SK-N-SH (cell line): ENCODE measurements around the gene CCDC38. TPM values are rescaled to one million over a fixed set of nuclear protein-coding genes. Genes with fewer than 3 reads are reported as not detected.

Experiments
- CTCF ChIA-PET: fragments of 300-600, 350-600 bp; formaldehyde crosslinking; extraction: SDS; loops from one replicate; lab custom pipeline; 2021; lab: Yijun Ruan, JAX
- POLR2A ChIA-PET: fragments of 350-600 bp; sonication (Branson Sonifier 250); formaldehyde crosslinking; extraction: SDS; loops from one replicate; lab custom pipeline; 2020; ENCODE audit warnings: antibody characterized with exemption, inconsistent platforms; lab: Yijun Ruan, JAX
- DNase-seq: peaks from one replicate; pipeline ENCODE4 v3.0.0; 2012
- H2AFZ ChIP-seq: fragments of 200-600 bp; sonication (generic); 2 replicates; pipeline ENCODE4 v1.8.1; 2016; ENCODE audit warnings: antibody characterized with exemption, mild to moderate bottlenecking, low read depth
- H3F3A ChIP-seq: fragments of 200-600 bp; sonication (generic); replicated peaks from 2 replicates; pipeline ENCODE3; 2016; ENCODE audit warnings: antibody characterized with exemption, mild to moderate bottlenecking; ENCODE audit not compliant: insufficient read depth
- H3K27ac ChIP-seq, 2 experiments: fragments of 200-500 bp in 1 of 2; fragments of 200-600 bp in 1 of 2; sonication (Bioruptor generic) in 1 of 2; sonication (generic), shearing (Covaris generic) in 1 of 2; 2 replicates each; pipeline versions ENCODE4 v1.5.1 to v1.6.1; 2014 to 2016; ENCODE audit warnings: low read depth in 2 of 2, inconsistent platforms in 1 of 2, low read length in 1 of 2, mild to moderate bottlenecking in 1 of 2, mixed read lengths in 1 of 2
- H3K27me3 ChIP-seq: fragments of 200-600 bp; sonication (generic), shearing (Covaris generic); 2 replicates; pipeline ENCODE4 v1.6.1; 2016; ENCODE audit warnings: mixed run types; ENCODE audit not compliant: insufficient read depth
- H3K36me3 ChIP-seq, 2 experiments: fragments of 200-500 bp in 1 of 2; fragments of 200-600 bp in 1 of 2; sonication (Bioruptor generic) in 1 of 2; sonication (generic) in 1 of 2; replicated peaks in 1 of 2; 2 replicates each; pipeline versions ENCODE3 to v1.5.1; 2014 to 2016; ENCODE audit warnings: low read length in 1 of 2, mild to moderate bottlenecking in 1 of 2; ENCODE audit not compliant: insufficient read depth in 2 of 2, control insufficient read depth in 1 of 2
- H3K4me1 ChIP-seq, 2 experiments: fragments of 200-500 bp in 1 of 2; fragments of 200-600 bp in 1 of 2; sonication (Bioruptor generic) in 1 of 2; sonication (generic), shearing (Covaris generic) in 1 of 2; 2 replicates each; pipeline versions ENCODE4 v1.5.1 to v1.6.1; 2014 to 2016; ENCODE audit warnings: low read depth in 1 of 2, low read length in 1 of 2, mixed run types in 1 of 2; ENCODE audit not compliant: insufficient read depth in 2 of 2, control insufficient read depth in 1 of 2
- H3K4me2 ChIP-seq: fragments of 200-600 bp; sonication (generic), shearing (Covaris generic); 2 replicates; pipeline ENCODE4 v1.6.1; 2017; ENCODE audit warnings: mixed run types
- H3K4me3 ChIP-seq, 2 experiments: fragments of 200-500 bp in 1 of 2; fragments of 200-600 bp in 1 of 2; sonication (Bioruptor generic) in 1 of 2; sonication (generic), shearing (Covaris generic) in 1 of 2; 2 replicates each; pipeline versions ENCODE4 v1.5.1 to v1.8.1; 2014 to 2016; ENCODE audit warnings: low read depth in 2 of 2, inconsistent platforms in 1 of 2, low read length in 1 of 2, mild to moderate bottlenecking in 1 of 2, mixed read lengths in 1 of 2, moderate library complexity in 1 of 2
- H3K79me2 ChIP-seq: fragments of 200-600 bp; sonication (generic); 2 replicates; pipeline ENCODE4 v1.8.1; 2017; ENCODE audit warnings: mild to moderate bottlenecking; ENCODE audit not compliant: insufficient read depth
- H3K9ac ChIP-seq: fragments of 200-600 bp; sonication (generic); 2 replicates; pipeline ENCODE4 v1.6.1; 2017; ENCODE audit warnings: mixed run types
- H3K9me2 ChIP-seq: fragments of 200-600 bp; sonication (generic); 2 replicates; pipeline ENCODE4 v1.6.1; 2017; ENCODE audit warnings: mixed run types
- H3K9me3 ChIP-seq: fragments of 200-600 bp; sonication (generic); 2 replicates; pipeline ENCODE4 v1.6.1; 2017; ENCODE audit warnings: mixed run types, mild to moderate bottlenecking, moderate library complexity
- H4K20me1 ChIP-seq: fragments of 200-600 bp; sonication (generic); 2 replicates; pipeline ENCODE4 v1.6.1; 2017; ENCODE audit warnings: mild to moderate bottlenecking, mixed run types; ENCODE audit not compliant: insufficient read depth
- CHD2 ChIP-seq: fragments of 150-350 bp; IDR thresholded peaks from 2 replicates; pipeline ENCODE4 v1.6.1; 2018; ENCODE audit warnings: low read length; ENCODE audit not compliant: partially characterized antibody
- EP300 ChIP-seq, 2 experiments: IDR thresholded peaks; 2 replicates each; pipeline versions ENCODE4 v1.4.0 to v1.6.1; 2012; ENCODE audit warnings: borderline replicate concordance in 1 of 2, low read depth in 1 of 2, low read length in 1 of 2
- FOSL2 ChIP-seq: IDR thresholded peaks from 2 replicates; pipeline ENCODE4 v1.4.0; 2012; ENCODE audit warnings: low read depth, mild to moderate bottlenecking, moderate library complexity, borderline replicate concordance
- FOXM1 ChIP-seq: IDR thresholded peaks from 2 replicates; pipeline ENCODE4 v1.4.0; 2012; ENCODE audit warnings: low read depth, mild to moderate bottlenecking
- GATA2 ChIP-seq: sonication (generic); formaldehyde crosslinking; IDR thresholded peaks from 2 replicates; pipeline ENCODE4 v1.5.0; 2020; ENCODE audit warnings: mild to moderate bottlenecking, missing genetic modification reagents
- JUND ChIP-seq: IDR thresholded peaks from 2 replicates; pipeline ENCODE4 v1.4.0; 2012
- NFIC ChIP-seq: IDR thresholded peaks from 2 replicates; pipeline ENCODE4 v1.4.0; 2012; ENCODE audit warnings: borderline replicate concordance
- NRF1 ChIP-seq: IDR thresholded peaks from 2 replicates; pipeline ENCODE4 v1.6.1; 2012; ENCODE audit warnings: low read depth, mild to moderate bottlenecking, low read length
- REST ChIP-seq: IDR thresholded peaks from 2 replicates; pipeline ENCODE4 v1.6.1; 2012; ENCODE audit warnings: mild to moderate bottlenecking, low read depth, low read length, moderate library complexity
- SIN3A ChIP-seq: IDR thresholded peaks from 2 replicates; pipeline ENCODE4 v1.6.1; 2012; ENCODE audit warnings: low read depth, mild to moderate bottlenecking, low read length, moderate library complexity, borderline replicate concordance
- TAF1 ChIP-seq: IDR thresholded peaks from 2 replicates; pipeline ENCODE4 v1.6.1; 2012; ENCODE audit warnings: low read depth, mild to moderate bottlenecking, low read length, moderate library complexity, borderline replicate concordance
- TEAD4 ChIP-seq: IDR thresholded peaks from 2 replicates; pipeline ENCODE4 v1.4.0; 2012; ENCODE audit warnings: mild to moderate bottlenecking, borderline replicate concordance; ENCODE audit not compliant: insufficient read depth
- WGBS: methylation state at CpG from one replicate; pipeline ENCODE4 v1.1.6; 2017; ENCODE audit warnings: low lambda C conversion rate; 5-methylcytosine and 5-hydroxymethylcytosine counted together
- polyA plus RNA-seq, 3 experiments: library from polyadenylated mRNA; depleted of rRNA; stranded (reverse); fragments of >200 nt; gene quantifications; 2 replicates each; pipeline ENCODE4 v1.2.3, GENCODE V29; 2012

CCDC38 gene
- polyA plus RNA-seq, 1 of the 3 experiments (the other 2 are of a cell fraction), result not detected

- Histone ChIP-seq H3K36me3 (no peaks in the 10 kb centered on the region), H3K27ac (no peak overlapping the region), H3F3A (no peaks in the 10 kb centered on the region), H4K20me1 (no peaks in the 10 kb centered on the region), H3K9me3 (no peaks in the 10 kb centered on the region), H2AFZ (no peak overlapping the region), H3K9me2 (no peaks in the 10 kb centered on the region), H3K79me2 (no peaks in the 10 kb centered on the region), H3K4me2 (no peak overlapping the region), H3K27me3 (no peaks in the 10 kb centered on the region), H3K4me1 (no peaks in the 10 kb centered on the region), H3K4me3 (no peak overlapping the region), H3K9ac (no peak overlapping the region)
- CTCF ChIA-PET, result interaction anchor here (1.6 to 6.1 kb wide), 2 partner anchors 33 kb away, joined by 4 to 37 read pairs; no protein-coding TSS in a partner anchor
- POLR2A ChIA-PET, result interaction anchor here (1.0 kb wide), 1 partner anchor 9 kb away, joined by 4 read pairs; the partner anchor contains the start of genes AMDHD1 and CCDC38
- DNase-seq, result no peak
- no peak for TF ChIP-seq SIN3A
- no peak for TF ChIP-seq EP300 (IDR thresholded peaks at IDR 0.05; ENCODE audit: borderline replicate concordance in 1 of 2, low read depth in 1 of 2, low read length in 1 of 2)
- no peak for TF ChIP-seq GATA2 (CRISPR knock-in tag)
- TF ChIP-seq NRF1, result no peak
- TF ChIP-seq CHD2, result no peak
- TF ChIP-seq NFIC, result no peak
- TF ChIP-seq TAF1, result no peak
- no peak for TF ChIP-seq REST
- no peak for TF ChIP-seq FOXM1
- TF ChIP-seq JUND, result no peak
- no peak for TF ChIP-seq FOSL2
Measured at GRCh38 chr12:95951515-95951914, 9.1 kb upstream of the CCDC38 start.

- DNase-seq, result no peak
- Histone ChIP-seq H3K79me2 (no peaks in the 10 kb centered on the region), H4K20me1 (no peaks in the 10 kb centered on the region), H3K27me3 (no peaks in the 10 kb centered on the region), H3K36me3 (no peaks in the 10 kb centered on the region), H2AFZ (no peak overlapping the region), H3K4me1 (no peaks in the 10 kb centered on the region), H3K9ac (no peak overlapping the region), H3K9me2 (no peaks in the 10 kb centered on the region), H3K4me2 (no peak overlapping the region), H3K9me3 (no peaks in the 10 kb centered on the region), H3F3A (no peaks in the 10 kb centered on the region), H3K4me3 (no peak overlapping the region), H3K27ac (no peak overlapping the region)
- WGBS, result 66% methylated on average over 4 of the region's 4 CpGs
- CTCF ChIA-PET, result interaction anchor here (1.6 kb wide), 1 partner anchor 32 kb away, joined by 4 read pairs; no protein-coding TSS in a partner anchor
- POLR2A ChIA-PET, result no interaction called here
- no peak for TF ChIP-seq CHD2
- TF ChIP-seq TEAD4, result no peak
- no peak for TF ChIP-seq SIN3A
- TF ChIP-seq EP300 (IDR thresholded peaks at IDR 0.05; ENCODE audit: borderline replicate concordance in 1 of 2, low read depth in 1 of 2, low read length in 1 of 2), result no peak
Measured at GRCh38 chr12:95949477-95950206, 7.2 kb upstream of the CCDC38 start.
